Measurements from ENCODE around the gene NEK6.

The NEK6 gene

DNA sequence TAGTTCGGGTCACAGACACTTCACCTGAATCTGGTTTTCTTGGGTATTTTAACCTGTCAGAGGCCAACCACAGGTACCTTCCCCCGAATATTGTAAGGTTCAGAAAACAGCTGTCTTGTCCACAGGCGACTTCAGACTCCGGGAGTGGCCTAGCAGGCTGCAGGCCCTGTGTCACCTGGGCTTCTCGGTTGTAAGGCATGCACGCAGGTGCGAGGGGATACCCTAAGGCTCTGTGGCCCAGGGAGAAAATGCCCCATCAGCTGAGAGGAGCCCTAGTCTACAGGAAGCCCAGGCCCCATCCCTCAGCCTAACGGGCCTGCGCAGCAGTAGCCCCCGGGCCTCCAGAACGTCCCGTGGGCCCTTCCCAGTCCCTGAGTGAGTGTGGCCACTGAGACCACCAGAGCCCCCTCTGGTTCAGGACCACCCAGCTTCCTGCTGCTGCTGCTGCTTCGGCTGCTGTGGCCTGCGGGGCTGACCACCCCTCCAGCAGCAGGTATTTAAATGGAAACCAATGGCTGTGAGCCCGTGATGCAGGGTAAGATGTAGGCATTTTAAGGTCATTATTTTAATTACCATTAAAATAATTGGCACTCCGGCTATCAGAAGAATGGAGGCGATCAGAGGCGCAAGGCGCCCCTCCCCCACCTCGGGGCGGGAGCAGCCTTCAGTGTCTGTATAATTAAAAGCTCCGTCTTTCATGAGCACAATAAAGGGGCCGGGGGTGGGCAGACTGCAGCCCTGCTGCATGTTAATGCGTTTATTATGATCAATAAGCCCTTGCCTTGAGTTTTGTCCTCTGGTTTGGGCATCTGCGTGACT is 92.1 kb downstream of the NEK6 start:
- TF ChIP-seq POLR2AphosphoS5 (IDR thresholded peaks at IDR 0.05; ENCODE audit: low read depth, low read length) = no peak
- no peak for TF ChIP-seq SIN3A (IDR thresholded peaks at IDR 0.05; ENCODE audit: borderline replicate concordance, insufficient read depth, low read length)
- TF ChIP-seq, protein P1, sequence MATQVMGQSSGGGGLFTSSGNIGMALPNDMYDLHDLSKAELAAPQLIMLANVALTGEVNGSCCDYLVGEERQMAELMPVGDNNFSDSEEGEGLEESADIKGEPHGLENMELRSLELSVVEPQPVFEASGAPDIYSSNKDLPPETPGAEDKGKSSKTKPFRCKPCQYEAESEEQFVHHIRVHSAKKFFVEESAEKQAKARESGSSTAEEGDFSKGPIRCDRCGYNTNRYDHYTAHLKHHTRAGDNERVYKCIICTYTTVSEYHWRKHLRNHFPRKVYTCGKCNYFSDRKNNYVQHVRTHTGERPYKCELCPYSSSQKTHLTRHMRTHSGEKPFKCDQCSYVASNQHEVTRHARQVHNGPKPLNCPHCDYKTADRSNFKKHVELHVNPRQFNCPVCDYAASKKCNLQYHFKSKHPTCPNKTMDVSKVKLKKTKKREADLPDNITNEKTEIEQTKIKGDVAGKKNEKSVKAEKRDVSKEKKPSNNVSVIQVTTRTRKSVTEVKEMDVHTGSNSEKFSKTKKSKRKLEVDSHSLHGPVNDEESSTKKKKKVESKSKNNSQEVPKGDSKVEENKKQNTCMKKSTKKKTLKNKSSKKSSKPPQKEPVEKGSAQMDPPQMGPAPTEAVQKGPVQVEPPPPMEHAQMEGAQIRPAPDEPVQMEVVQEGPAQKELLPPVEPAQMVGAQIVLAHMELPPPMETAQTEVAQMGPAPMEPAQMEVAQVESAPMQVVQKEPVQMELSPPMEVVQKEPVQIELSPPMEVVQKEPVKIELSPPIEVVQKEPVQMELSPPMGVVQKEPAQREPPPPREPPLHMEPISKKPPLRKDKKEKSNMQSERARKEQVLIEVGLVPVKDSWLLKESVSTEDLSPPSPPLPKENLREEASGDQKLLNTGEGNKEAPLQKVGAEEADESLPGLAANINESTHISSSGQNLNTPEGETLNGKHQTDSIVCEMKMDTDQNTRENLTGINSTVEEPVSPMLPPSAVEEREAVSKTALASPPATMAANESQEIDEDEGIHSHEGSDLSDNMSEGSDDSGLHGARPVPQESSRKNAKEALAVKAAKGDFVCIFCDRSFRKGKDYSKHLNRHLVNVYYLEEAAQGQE (IDR thresholded peaks at IDR 0.05; ENCODE audit: insufficient read depth in 1 of 2, low read depth in 2 of 2, low read length in 2 of 2) = no peak
- no peak for TF ChIP-seq FOXP2 (optimal IDR thresholded peaks at IDR 0.05; ENCODE audit: borderline replicate concordance, extremely low read depth, extremely low read length, insufficient read depth)

DNA sequence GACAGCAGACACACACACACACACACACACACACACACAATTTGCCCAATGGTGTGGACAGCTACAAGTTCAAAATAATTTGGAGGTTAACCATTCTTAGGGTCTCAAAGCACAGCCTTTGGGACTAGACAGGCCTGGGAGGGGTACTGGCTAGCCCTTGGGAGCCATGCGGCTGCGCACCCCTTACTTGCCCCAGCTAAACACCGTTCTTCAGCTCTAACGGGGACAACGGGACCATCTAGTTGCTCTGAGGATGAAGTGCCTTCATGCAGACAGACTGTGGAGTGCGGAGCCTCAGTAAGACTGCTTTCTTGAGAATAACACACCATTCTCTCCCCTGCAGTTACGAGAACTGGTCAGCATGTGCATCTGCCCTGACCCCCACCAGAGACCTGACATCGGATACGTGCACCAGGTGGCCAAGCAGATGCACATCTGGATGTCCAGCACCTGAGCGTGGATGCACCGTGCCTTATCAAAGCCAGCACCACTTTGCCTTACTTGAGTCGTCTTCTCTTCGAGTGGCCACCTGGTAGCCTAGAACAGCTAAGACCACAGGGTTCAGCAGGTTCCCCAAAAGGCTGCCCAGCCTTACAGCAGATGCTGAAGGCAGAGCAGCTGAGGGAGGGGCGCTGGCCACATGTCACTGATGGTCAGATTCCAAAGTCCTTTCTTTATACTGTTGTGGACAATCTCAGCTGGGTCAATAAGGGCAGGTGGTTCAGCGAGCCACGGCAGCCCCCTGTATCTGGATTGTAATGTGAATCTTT is 92.9 kb downstream of the NEK6 start:
- TF ChIP-seq, protein P1 (IDR thresholded peaks at IDR 0.05; ENCODE audit: insufficient read depth in 1 of 2, low read depth in 2 of 2, low read length in 2 of 2) = no peak
- TF ChIP-seq POLR2AphosphoS5 (IDR thresholded peaks at IDR 0.05; ENCODE audit: low read depth, low read length) = no peak
- no peak for TF ChIP-seq SIN3A (IDR thresholded peaks at IDR 0.05; ENCODE audit: borderline replicate concordance, insufficient read depth, low read length)
- TF ChIP-seq FOXP2 (optimal IDR thresholded peaks at IDR 0.05; ENCODE audit: borderline replicate concordance, extremely low read depth, extremely low read length, insufficient read depth) = no peak
- TF ChIP-seq TAF1 (IDR thresholded peaks at IDR 0.05; ENCODE audit: borderline replicate concordance, insufficient read depth, low read length) = no peak

DNA sequence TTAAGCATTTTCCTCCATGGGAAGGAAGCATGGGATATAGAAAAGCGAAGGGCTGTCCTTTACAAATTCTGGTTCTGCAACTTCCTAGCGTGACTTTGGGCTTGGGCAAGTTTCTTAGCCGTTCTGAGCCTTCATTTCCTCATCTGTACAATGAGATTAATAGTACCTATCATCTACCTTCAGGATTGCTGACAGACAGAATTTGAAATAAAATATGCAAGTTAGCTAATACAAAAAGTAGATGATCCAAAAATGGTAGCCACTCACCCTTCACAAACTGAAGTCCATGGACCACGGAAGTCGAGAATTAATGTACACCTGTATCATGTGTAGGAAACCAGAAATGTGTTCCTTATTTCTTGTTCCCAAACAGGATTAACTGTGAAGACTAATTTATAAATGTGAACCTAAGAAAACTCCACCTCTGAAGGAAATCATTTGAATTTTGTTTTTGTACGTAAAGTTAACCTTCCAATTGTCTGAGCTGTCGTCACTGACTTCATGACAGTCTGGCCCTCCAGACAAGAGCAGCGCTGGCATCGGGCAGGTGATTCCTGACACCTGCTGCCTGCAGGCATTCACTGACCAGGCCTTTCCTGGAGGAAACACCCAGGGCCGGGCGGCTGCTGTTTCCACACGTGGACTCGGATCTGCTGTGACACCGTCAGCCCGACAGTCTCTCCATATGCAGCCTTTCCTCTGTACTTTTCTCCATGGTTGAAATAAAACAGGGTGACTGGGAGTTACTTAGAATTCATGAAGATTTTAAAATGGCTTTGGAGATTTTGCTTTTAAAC is 94.1 kb downstream of the NEK6 start:
- TF ChIP-seq TAF1 (IDR thresholded peaks at IDR 0.05; ENCODE audit: borderline replicate concordance, insufficient read depth, low read length) = no peak

DNA sequence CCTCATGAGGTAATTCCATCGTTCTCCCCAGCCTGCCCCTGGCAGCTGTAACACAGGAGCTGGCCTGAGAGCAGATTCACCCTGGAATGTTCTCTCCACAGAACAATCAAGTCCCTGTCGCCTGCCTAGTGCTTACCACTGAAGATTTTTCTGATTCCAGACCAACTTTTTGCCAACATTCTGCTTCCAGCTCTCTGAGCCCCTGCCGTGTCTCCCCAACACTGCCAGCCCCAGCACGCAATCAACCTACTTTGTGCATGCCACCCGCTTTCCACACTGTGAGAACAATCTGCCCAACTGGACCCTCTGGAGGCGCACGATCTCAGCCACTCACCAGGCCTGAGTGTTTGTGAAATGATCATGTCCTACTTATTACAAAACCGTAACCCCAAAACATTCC is 94.9 kb downstream of the NEK6 start:
- TF ChIP-seq SIN3A (IDR thresholded peaks at IDR 0.05; ENCODE audit: borderline replicate concordance, insufficient read depth, low read length) (no peak), FOXP2 (optimal IDR thresholded peaks at IDR 0.05; ENCODE audit: borderline replicate concordance, extremely low read depth, extremely low read length, insufficient read depth) (no peak), POLR2AphosphoS5 (IDR thresholded peaks at IDR 0.05; ENCODE audit: low read depth, low read length) (no peak), TAF1 (IDR thresholded peaks at IDR 0.05; ENCODE audit: borderline replicate concordance, insufficient read depth, low read length) (no peak)
- TF ChIP-seq, protein P1 (IDR thresholded peaks at IDR 0.05; ENCODE audit: insufficient read depth in 1 of 2, low read depth in 2 of 2, low read length in 2 of 2) = no peak

DNA sequence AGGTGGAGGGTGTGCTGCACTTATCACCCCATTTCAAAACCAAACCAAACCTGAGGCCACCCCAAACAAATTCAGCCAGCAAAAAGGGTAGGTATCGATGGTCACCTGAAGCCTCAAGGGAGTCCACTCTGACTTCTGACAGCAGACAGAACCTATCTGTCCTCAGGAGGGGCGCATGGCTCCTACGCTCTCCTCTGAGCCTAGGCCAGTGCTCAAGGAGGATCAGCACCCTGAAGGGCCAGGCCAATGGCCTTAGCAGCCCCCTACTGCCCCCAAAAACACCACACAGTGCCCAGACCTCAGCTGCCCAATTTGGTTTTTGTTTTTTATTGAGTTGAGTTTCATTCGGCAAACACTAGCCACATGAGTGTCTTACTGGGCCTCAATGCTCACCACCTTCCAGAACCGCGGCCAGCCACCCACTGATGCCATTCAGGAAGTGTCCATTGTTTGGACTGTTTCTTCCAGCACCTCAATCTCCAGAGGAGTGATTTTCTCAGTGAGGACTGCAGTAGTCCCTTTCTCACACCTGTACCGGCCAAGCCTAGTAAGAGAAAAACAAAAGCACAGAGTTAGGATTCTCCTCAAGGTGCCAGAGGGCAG is 95.5 kb downstream of the NEK6 start:
- TF ChIP-seq SIN3A (IDR thresholded peaks at IDR 0.05; ENCODE audit: borderline replicate concordance, insufficient read depth, low read length) = no peak
- TF ChIP-seq POLR2AphosphoS5 (IDR thresholded peaks at IDR 0.05; ENCODE audit: low read depth, low read length) = no peak
- no peak for TF ChIP-seq FOXP2 (optimal IDR thresholded peaks at IDR 0.05; ENCODE audit: borderline replicate concordance, extremely low read depth, extremely low read length, insufficient read depth)
- TF ChIP-seq, protein P1 (IDR thresholded peaks at IDR 0.05; ENCODE audit: insufficient read depth in 1 of 2, low read depth in 2 of 2, low read length in 2 of 2) = no peak
- no peak for TF ChIP-seq TAF1 (IDR thresholded peaks at IDR 0.05; ENCODE audit: borderline replicate concordance, insufficient read depth, low read length)

All from PFSK-1 (cell line).